Measurements from ENCODE around the gene OR8B12. TPM values are rescaled to one million over a fixed set of nuclear protein-coding genes. Genes with fewer than 3 reads are reported as not detected.

The OR8B12 gene, protein sequence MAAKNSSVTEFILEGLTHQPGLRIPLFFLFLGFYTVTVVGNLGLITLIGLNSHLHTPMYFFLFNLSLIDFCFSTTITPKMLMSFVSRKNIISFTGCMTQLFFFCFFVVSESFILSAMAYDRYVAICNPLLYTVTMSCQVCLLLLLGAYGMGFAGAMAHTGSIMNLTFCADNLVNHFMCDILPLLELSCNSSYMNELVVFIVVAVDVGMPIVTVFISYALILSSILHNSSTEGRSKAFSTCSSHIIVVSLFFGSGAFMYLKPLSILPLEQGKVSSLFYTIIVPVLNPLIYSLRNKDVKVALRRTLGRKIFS
- not detected in 2 replicates for total RNA-seq

DNA sequence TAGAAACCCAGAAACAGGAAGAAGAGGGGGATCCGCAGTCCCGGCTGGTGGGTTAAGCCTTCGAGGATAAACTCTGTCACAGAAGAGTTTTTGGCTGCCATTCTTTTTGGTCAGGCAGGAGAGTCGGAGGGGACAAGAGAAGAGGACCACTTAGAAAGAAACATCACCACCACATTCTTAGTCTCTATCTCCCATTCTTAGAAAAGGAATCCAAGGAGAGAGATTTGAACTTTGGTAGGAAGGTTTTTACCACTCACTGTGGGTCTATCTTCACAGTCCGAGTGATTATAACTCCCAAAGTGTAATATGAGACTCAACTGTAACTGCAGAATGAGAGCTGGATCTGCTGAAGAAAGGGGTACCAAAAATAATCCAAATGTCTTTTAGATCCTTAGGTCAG lies at the start of gene OR8B12:
Gene OR8B12 (minus strand): TSS at position 101 of the 400 bp plus-strand sequence. CDS start 0 bp downstream, at position 101.

DNA sequence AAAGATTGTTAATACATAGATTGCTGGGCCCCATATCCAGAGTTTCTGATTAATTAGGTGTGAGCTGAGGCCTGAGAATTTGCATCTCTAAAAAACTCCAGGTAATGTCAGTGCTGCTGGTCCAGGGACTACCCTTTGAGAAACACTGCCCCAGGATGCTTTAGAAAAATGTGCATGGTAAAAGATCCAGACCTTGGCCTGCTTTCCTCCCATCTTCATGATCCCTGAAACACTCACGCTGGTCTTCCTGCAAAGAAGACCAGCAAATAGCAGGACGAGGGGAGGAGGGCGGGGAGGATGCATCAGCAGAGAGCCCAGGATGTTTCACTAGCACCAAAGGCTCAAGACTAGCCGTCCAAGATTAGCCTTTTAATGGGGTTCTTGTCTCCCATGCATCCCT lies 26.2 kb upstream of the OR8B12 start, which contains the start of gene OR8A1:
Gene OR8A1 (plus strand): TSS at position 301 of the 400 bp plus-strand sequence. CDS start 123 bp downstream, outside the sequence.

Small RNAs within 50 kb of the gene (small RNA-seq; reads per million reads assigned to genes)
- not detected for gene OR8A3P (ENCODE audit: low replicate concordance)

Other genes starting within 250 kb of the OR8B12 start
- gene OR8D1, start 229.7 kb downstream of the OR8B12 start, total RNA-seq = not detected in 2 replicates
- not detected in 2 replicates for gene OR8D2, start 223.5 kb downstream of the OR8B12 start, total RNA-seq
- gene OR8B2, start 159.2 kb downstream of the OR8B12 start, total RNA-seq = not detected in 2 replicates
- not detected in 2 replicates for gene OR8B3, start 144.6 kb downstream of the OR8B12 start, total RNA-seq
- gene OR8B4, start 118.8 kb downstream of the OR8B12 start, total RNA-seq = not detected in 2 replicates
- not detected in 2 replicates for gene OR8B8, start 98.0 kb downstream of the OR8B12 start, total RNA-seq
- under 0.01 TPM in 2 replicates for gene OR8A1, start 26.3 kb upstream of the OR8B12 start, total RNA-seq
- gene PANX3, start 67.8 kb upstream of the OR8B12 start, total RNA-seq = not detected in 2 replicates
- 26.6 and 37.9 TPM in 2 replicates for gene TBRG1, start 79.2 kb upstream of the OR8B12 start, total RNA-seq
- gene SIAE, start 130.1 kb upstream of the OR8B12 start, total RNA-seq = 6.9 and 12.7 TPM in 2 replicates
- gene SPA17, start 130.2 kb upstream of the OR8B12 start, total RNA-seq = 5.0 and 7.9 TPM in 2 replicates
- gene NRGN, start 196.3 kb upstream of the OR8B12 start, total RNA-seq = 2.3 TPM in 1 of 2 replicates, not detected in the other
- gene VSIG2, start 208.6 kb upstream of the OR8B12 start, total RNA-seq = not detected in 2 replicates
- 0.22 and 2.7 TPM in 2 replicates for gene ESAM, start 218.6 kb upstream of the OR8B12 start, total RNA-seq